NCI-H748 (cell line): Measurements from ENCODE around the gene CCNA2.

Experiments used
- DNase-seq: peaks from one replicate; lab custom pipeline; 2025; ENCODE audit not compliant: unreplicated experiment; lab: John Stamatoyannopoulos, UW

The CCNA2 gene

GRCh38 chr4:121823505-121824170, at the start of gene CCNA2:
CCNA2 (minus strand) TSS chr4:121823883; CDS start chr4:121823628, 255 bp downstream.
- DNase-seq, result peak; percentile 95

DNA sequence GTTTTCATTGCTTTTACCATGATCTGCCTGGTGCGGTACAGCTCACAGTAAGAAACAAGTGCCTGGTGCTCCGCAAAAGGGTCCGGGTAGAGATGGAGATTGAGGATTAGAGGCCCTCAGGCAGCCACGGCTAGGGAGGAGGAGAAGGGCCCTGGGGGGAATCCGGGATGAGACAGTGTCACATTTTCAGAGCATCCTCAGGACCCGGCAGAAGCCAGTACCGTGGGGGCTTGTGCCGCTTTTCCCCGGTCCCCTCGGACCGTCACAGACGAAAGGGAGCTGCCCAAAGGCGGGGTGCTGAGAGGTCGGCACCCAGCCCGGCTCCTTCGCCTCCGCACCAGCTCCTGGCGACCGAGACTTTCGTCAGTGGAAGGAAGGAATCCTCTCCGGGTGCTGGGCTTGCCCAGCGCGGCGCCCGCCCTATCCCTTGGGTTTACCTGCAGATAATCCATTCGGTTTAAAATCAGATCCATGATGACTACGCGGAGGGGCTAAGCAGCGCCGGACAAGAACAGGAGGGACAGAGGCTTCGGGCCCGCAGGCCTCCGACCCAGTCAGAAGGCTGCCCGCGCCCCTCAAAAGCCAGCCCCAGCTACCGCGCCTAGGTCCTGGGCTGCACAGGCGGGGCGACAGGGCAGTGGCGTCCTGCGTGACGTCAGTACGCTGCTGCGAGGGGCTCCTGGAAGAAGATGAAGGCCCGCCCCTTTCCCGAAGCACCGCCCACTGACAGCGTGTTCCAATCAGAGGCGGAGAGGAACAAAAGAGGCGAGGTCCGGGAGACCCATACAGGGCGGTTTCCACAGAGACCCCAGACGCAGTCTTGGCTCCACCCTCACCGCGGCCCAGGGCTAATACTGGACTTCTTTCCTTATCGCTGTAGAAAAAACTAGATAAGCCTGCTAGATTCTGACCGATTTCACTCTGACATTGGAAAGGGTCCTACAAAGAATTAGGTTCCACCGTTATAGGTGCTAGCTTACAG, 46.4 kb upstream of the CCNA2 start, which contains the start of gene BBS7:
BBS7 (minus strand) TSS at position 634 of the 982 bp plus-strand sequence; CDS start at position 473, 161 bp downstream.
- DNase-seq, result peak; percentile 96

- DNase-seq, result peak; percentile 2
These were observed 40.1 kb upstream of the CCNA2 start for GRCh38 chr4:121863799-121864198.

- no peak for DNase-seq
These were observed 37.7 kb upstream of the CCNA2 start for GRCh38 chr4:121861426-121861825.

- no peak for DNase-seq
These were observed 36.4 kb upstream of the CCNA2 start for GRCh38 chr4:121860121-121860520.

DNA sequence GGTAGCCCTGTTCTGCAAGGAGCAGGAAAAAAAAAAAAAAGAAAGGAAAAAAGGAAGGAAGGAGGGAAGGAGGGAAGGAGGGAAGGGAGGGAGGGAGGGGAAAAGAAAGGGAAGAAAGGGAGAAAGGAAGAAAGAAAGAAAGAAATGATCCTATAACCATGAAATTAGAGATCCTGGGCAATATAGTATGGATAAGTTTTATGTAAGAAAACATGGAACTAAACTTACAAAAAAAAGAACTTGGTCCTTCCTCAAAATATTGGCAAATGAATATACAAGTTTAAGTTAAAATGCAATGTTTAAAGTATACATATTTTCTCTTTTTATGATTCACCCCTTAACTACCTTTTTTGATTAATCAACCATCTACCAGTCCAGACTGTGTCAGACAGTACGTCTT, 27.7 kb upstream of the CCNA2 start:
- DNase-seq, result no peak

DNA sequence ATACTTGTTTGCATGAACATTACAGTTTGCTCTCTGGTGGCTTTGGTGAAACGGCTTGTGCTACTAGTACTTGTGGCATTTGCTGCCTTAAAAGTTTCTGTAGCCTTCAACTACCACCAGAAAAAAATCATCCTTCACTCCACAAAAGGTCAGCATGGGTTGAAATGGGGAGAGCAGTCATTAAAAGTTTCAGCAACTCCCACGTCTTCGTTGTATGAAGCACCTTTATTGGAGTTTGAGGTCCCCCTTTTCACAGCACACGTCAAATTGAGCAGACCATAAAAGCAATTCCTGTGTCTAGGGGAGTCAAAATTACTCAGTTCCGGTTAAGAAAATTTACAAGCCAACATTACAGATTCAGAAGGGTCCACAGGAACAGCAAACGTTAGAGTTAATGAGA, 23.0 kb upstream of the CCNA2 start:
- DNase-seq, result no peak

DNA sequence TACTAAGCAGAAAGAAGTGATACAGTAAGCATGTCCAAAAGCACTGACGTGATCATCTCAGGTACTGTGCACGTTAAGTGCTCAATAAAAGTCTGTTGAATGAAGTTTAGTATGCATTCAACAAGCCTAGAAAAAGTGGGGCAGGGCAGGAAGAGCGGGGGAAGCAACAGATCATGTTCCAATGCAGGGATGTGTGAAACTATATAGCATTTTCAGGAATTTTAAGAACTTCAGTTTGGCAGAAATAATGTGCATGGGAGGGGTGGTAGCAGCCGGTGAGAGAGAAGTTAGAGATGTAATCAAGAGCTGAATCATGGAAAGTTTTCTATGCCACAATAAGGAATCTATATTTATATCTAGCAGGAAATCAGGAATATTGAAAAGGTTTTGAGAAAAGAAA, 19.2 kb upstream of the CCNA2 start:
- no peak for DNase-seq

GRCh38 chr4:121838136-121838535, 14.5 kb upstream of the CCNA2 start:
- DNase-seq, result no peak

GRCh38 chr4:121829511-121829910, 5.8 kb upstream of the CCNA2 start:
- no peak for DNase-seq

- DNase-seq, result no peak
These were observed 4.2 kb upstream of the CCNA2 start for GRCh38 chr4:121827853-121828252.

DNA sequence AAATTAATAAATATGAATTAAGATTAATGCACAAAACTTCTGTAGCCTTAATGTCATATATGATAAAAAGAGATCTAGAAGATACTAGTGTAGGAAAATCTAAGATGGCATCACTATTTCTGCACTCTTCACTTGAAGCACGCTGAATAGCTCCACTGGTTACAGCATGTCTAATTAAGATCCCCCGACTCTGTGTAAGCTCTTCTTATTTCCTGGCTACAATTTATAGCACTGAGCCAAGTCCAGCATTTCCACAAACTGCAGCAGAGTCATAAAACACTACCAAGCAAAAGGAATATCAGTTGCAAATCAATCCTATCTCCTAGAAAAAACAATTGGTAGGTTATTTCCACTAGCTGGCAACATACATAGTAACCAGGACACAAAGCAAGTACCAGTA, 1.3 kb upstream of the CCNA2 start:
- no peak for DNase-seq

DNA sequence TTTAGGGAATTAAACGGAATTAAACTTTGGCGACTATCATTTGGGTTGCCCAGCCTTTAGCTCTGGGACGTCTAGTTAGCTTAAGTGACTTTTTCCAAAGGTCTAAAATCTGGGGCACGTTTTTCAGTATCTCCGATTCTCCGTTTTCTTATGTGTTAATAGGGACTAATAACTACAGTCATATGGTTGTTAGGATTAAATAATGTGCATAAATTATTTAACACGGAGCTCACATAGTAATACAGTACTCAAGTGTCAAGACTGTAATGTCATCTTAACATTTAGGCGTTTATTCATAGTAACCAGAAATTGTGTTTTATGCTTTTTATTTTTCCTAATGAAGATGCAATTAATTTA, 466 bp upstream of the CCNA2 start:
- DNase-seq, result no peak

- peak; percentile 47 for DNase-seq
These were observed 733 bp downstream of the CCNA2 start for GRCh38 chr4:121822796-121823504.

- DNase-seq, result no peak
These were observed 1.6 kb downstream of the CCNA2 start for GRCh38 chr4:121822047-121822446.

DNA sequence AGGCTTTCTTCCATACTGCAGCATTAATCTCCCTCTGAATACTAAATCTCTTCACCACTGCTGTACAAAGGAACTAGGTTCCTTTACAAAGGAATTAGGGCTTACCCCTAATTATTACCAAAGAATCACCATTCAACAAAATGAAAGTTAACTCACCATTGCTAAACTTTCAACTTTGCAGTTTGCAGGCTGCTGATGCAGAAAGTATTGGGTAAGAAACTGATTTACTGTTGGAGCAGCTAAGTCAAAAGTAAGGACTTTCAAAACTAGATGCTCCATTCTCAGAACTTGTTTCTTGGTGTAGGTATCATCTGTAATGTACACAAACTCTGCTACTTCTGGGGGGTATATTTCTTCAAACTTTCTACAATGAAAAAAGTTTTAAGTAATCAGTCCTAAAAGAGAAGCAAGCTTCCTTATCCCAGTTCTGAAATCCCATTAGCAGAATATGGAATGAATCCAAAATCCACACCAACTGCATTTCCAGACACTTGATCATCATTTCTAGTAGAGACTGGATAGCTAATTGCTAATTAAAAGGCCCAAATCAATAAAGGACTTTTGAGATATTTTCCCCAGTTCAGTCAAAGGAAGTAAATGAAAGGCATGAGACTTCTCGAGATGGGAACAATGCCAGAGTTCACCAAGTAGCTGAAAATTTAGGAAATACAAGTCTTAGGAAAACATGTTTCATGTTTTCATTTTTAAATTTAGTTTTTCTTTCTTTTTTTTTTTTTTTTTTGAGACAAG, 4.3 kb downstream of the CCNA2 start:
- no peak for DNase-seq

DNA sequence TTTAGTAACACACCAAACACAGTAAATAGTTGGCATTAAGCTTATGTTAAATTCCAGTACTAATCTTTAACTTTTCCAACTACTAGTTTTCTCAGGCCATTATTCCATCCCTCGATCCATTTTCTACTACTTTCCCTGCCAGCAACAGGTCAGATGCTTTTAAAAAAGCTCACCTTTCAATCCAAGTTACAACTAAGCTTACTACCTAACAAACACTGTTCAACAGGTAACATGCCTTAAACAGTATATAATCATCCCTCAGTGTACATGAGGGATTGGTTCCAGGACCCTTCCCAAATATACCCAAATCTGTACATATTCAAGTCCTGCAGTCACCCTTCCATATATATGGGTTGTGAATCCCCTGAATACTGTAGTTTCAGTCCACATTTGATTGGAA, 5.5 kb downstream of the CCNA2 start:
- DNase-seq, result no peak

DNA sequence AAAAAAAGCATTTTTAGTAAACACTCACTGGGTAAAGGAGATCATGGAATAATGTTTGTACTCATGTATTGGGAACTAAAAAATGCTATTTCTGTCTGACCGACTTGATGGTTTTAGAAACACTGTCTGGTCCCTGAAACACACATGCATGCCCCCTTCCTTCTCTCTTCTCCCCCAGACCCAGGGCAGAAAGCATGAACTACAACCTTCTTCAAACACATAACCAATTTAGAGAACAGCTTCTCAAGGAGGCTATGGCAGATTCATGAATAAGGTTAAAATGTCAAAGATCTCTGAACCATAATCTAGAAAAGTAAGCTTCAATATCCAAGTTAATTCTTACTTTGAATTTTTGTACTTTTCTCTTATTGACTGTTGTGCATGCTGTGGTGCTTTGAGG, 6.0 kb downstream of the CCNA2 start:
- no peak for DNase-seq

DNA sequence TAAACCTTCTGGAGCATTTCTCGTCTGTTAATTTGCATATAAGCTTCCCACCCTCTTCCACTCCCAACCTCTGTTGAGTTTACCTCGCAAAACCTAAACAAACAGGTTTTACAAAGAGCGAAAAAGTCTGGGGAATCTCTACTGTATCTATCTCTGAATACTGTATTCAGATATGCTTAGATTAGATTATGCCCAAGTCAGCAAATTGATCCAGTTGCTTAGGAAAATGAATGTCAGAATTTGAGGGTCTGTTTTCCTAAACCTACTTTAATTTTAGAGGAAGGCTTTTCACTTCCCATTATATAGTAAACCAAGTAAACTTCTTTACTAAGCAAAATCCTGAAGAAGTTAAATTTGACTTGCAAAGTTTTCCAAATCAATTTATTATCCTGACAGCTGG, 6.7 kb downstream of the CCNA2 start:
- no peak for DNase-seq

GRCh38 chr4:121814756-121815155, 8.9 kb downstream of the CCNA2 start:
- DNase-seq, result no peak

DNA sequence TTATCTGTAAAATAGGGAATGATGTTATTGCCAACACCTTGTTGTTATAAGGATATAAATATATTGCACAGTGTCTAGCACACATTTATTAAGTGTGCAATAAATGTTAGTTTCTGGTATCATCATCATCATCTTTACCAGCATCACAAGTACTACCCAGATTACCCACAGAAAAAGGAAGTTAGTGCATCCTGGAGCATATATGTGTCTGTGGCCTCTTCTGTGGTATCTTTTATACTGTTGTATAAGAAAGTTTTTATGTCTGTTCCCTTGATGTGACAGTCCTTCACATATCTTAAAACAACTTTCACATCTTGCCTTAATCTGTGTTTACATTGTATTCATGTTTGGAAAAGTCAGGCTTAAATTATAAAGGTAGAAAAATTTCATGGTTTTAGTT, 12.6 kb downstream of the CCNA2 start:
- DNase-seq, result no peak
